Measurements from ENCODE around the gene LRSAM1. TPM values are rescaled to one million over a fixed set of nuclear protein-coding genes. Genes with fewer than 3 reads are reported as not detected.

Gene LRSAM1
- total and polyA plus RNA-seq, 9 of the 15 experiments (the other 6 are each of a cell fraction or from before 2014, with no cell fraction given) = 0.07 to 16.2 (median 4.7) TPM

- Histone ChIP-seq H3K4me3 (no peak overlapping the region), H3K27me3 (ENCODE audit: control insufficient read depth in 2 of 2, insufficient read depth in 2 of 2, low read length in 2 of 2) (no peaks in the 10 kb centered on the region), H3K27ac (ENCODE audit: extremely low read depth, low read depth, low read length) (peak overlapping the region; percentile 71; the same call in 2 of the 3 replicates), H4K20me1 (replicated peaks; ENCODE audit: control insufficient read depth, insufficient read depth, low read length) (peaks cover 8% of the 10 kb centered on the region; the same call in 1 of the 2 replicates), H2AFZ (ENCODE audit: low read depth, low read length) (no peak overlapping the region), H3K9ac (ENCODE audit: insufficient read depth in 1 of 2, low read depth in 2 of 2, low read length in 2 of 2) (peak overlapping the region in 1 of 2 experiments; percentile 87; a peak in 2 of 4 replicates), H3K4me2 (ENCODE audit: insufficient read depth, low read length) (peak overlapping the region; percentile 66; the same call in 1 of the 2 replicates), H3K36me3 (ENCODE audit: control insufficient read depth, insufficient read depth, low read length) (peaks cover 40% of the 10 kb centered on the region; the same call in 2 of the 3 replicates), H3K4me1 (replicated peaks in 1 of 2; ENCODE audit: control insufficient read depth in 2 of 2, insufficient read depth in 2 of 2, low read length in 2 of 2) (peaks cover 27 to 50% of the 10 kb centered on the region in 2 experiments), H3K9me1 (ENCODE audit: control insufficient read depth, insufficient read depth, low read length) (peaks cover 9% of the 10 kb centered on the region), H3K9me3 (replicated peaks; ENCODE audit: control insufficient read depth, insufficient read depth, low read depth, low read length) (no peaks in the 10 kb centered on the region), H3K79me2 (ENCODE audit: control insufficient read depth, insufficient read depth, low read length) (peaks cover 74% of the 10 kb centered on the region)
- CTCF ChIA-PET (ENCODE audit: low intra/inter-chr PET ratio) = no interaction called here
- intact Hi-C loops (cut with micrococcal nuclease) = no loop called here
- POLR2A ChIA-PET = interaction anchor here (0.8 kb wide), 1 partner anchor 686 kb away, joined by 3 read pairs; no protein-coding TSS in a partner anchor
- in situ Hi-C loops (cut with MboI) = no loop called here
- DNase-seq (ENCODE audit: extremely low read depth in 1 of 4, low spot score in 3 of 4) (peak in 2 of 4 experiments; percentile 32 to 33), FAIRE-seq (no peak), ATAC-seq (no peak; the same call in 2 of the 3 replicates)
- WGBS (ENCODE audit: insufficient coverage, low coverage, missing lambda C conversion rate) = 65% methylated on average over 20 of the region's 25 CpGs
- no TSS peak for BruUV-seq (replicated peaks)
- no peak for TF ChIP-seq RBM15 (IDR thresholded peaks at IDR 0.05; ENCODE audit: insufficient read depth, low read length)
- peak; percentile 59; the same call in 1 of the 2 replicates for TF ChIP-seq ZBTB33 (CRISPR knock-in tag; IDR thresholded peaks at IDR 0.05)
- TF ChIP-seq EWSR1 (IDR thresholded peaks at IDR 0.05; ENCODE audit: borderline replicate concordance, low read depth, partially characterized antibody) = no peak
- no peak for TF ChIP-seq TCF7 (IDR thresholded peaks at IDR 0.05; ENCODE audit: borderline replicate concordance)
- TF ChIP-seq CGGBP1 (CRISPR knock-in tag; IDR thresholded peaks at IDR 0.05) = no peak
- no peak for TF ChIP-seq FOS (IDR thresholded peaks at IDR 0.05; ENCODE audit: extremely low read depth, insufficient read length)
- no peak for TF ChIP-seq ZNF253 (CRISPR knock-in tag; conservative IDR thresholded peaks at IDR 0.05)
- no peak for TF ChIP-seq ETS2 (tag; IDR thresholded peaks at IDR 0.05; ENCODE audit: borderline replicate concordance, poor library complexity, severe bottlenecking)
- no peak for TF ChIP-seq TAF1 (IDR thresholded peaks at IDR 0.05; ENCODE audit: control insufficient read depth, extremely low read depth, insufficient read depth, low read length, severe bottlenecking)
- no peak for TF ChIP-seq CAMTA2 (CRISPR knock-in tag; conservative IDR thresholded peaks at IDR 0.05)
- no peak for TF ChIP-seq RFX5 (IDR thresholded peaks at IDR 0.05; ENCODE audit: low read depth, low read length)
- no peak for TF ChIP-seq ARID2 (IDR thresholded peaks at IDR 0.05)
- TF ChIP-seq ZNF785 (CRISPR knock-in tag; IDR thresholded peaks at IDR 0.05) = no peak
- no peak for TF ChIP-seq ZC3H11A (IDR thresholded peaks at IDR 0.05; ENCODE audit: low read depth, low read length)
- no peak for TF ChIP-seq CREB5 (CRISPR knock-in tag; IDR thresholded peaks at IDR 0.05)
These were observed 94.2 kb downstream of the LRSAM1 start for GRCh38 chr9:127545196-127546124.

All from K562 (cell line).